ACC112 (cell line): Measurements from ENCODE around the gene CD7.
A peak's percentile ranks its signal among the peaks of the same experiment; 100 is the strongest.

ENCODE experiments used
- H2AFZ ChIP-seq: fragments of 200-600 bp; sonication (generic); one replicate; pipeline ENCODE4 v1.6.0; 2017; ENCODE audit warnings: antibody characterized with exemption, low read length; ENCODE audit not compliant: unreplicated experiment
- H3K27ac ChIP-seq: fragments of 200-600 bp; sonication (generic); 2 replicates; pipeline ENCODE4 v1.5.1; 2014; ENCODE audit warnings: low read depth, mild to moderate bottlenecking, antibody characterized with exemption, low read length, moderate library complexity
- H3K27me3 ChIP-seq: fragments of 200-600 bp; sonication (generic); 2 replicates; pipeline ENCODE4 v1.6.1; 2014; ENCODE audit warnings: mild to moderate bottlenecking, antibody characterized with exemption, low read length, moderate library complexity, mixed read lengths; ENCODE audit not compliant: insufficient read depth
- H3K36me3 ChIP-seq: fragments of 200-600 bp; sonication (generic); 2 replicates; pipeline ENCODE4 v1.6.1; 2016; ENCODE audit warnings: mild to moderate bottlenecking, antibody characterized with exemption, low read length, moderate library complexity, mixed read lengths; ENCODE audit not compliant: insufficient read depth
- H3K4me1 ChIP-seq: fragments of 200-600 bp; sonication (generic); one replicate; pipeline ENCODE4 v1.6.1; 2016; ENCODE audit warnings: low read length, mixed read lengths; ENCODE audit not compliant: insufficient read depth, unreplicated experiment, control insufficient read depth
- H3K4me3 ChIP-seq: fragments of 200-600 bp; sonication (generic); 2 replicates; pipeline ENCODE4 v1.5.1; 2014; ENCODE audit warnings: mild to moderate bottlenecking, low read depth, low read length
- H3K79me2 ChIP-seq: fragments of 200-600 bp; sonication (generic); one replicate; pipeline ENCODE4 v1.6.0; 2016; ENCODE audit warnings: low read length; ENCODE audit not compliant: control insufficient read depth, unreplicated experiment, insufficient read depth

Gene CD7

DNA sequence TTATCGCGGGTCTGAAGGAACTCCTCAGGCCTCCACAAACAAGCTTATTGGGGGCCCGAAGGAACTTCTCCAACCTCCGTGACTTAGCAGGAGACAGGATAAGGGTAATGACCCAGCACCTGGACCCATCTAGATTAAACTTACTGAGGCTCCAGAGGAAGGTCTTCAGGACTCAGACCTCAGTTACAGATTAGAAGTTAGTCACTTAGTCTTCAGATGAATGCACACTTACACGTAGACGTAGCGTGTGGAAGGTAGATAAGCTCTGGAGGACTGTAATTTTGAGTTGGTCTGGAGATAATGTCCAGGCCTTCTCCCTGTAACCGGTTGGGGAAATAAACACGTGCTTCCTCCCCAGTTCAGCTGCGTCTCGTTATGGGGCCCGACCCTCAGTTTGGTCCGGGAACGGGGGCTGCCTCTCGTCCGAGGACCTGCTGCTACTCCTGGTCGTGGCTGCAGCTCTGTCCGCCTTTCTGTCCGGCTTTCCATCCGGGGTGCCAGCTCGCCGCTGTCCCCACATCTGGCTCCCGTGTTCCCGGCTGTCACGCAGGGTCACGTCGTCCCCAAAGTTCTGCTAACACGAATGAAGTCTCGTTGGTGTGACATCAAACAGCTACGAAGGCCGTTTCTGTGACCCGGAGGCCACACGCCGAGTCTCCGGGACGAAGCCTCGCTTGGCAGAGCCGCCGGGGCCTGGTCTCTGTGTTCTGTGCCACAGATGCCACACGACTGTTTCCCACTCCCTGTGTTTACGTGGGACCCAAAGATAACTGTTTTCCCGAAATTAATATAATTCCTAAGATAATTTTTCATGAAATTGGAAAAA is 28.0 kb upstream of the CD7 start:
- Histone ChIP-seq H3K36me3 (no peaks in the 10 kb centered on the region), H3K79me2 (no peaks in the 10 kb centered on the region), H3K4me1 (peaks cover 3% of the 10 kb centered on the region), H3K27me3 (no peaks in the 10 kb centered on the region), H3K4me3 (no peak overlapping the region), H2AFZ (no peak overlapping the region), H3K27ac (no peak overlapping the region)

- H3K36me3 ChIP-seq, result no peaks in the 10 kb centered on the region
- H3K27ac ChIP-seq, result no peak overlapping the region
- H3K79me2 ChIP-seq, result no peaks in the 10 kb centered on the region
- H3K4me1 ChIP-seq, result peaks cover 6% of the 10 kb centered on the region
- no peaks in the 10 kb centered on the region for H3K27me3 ChIP-seq
- no peak overlapping the region for H2AFZ ChIP-seq
- H3K4me3 ChIP-seq, result no peak overlapping the region
These were observed 26.9 kb upstream of the CD7 start for GRCh38 chr17:82344175-82344907.

DNA sequence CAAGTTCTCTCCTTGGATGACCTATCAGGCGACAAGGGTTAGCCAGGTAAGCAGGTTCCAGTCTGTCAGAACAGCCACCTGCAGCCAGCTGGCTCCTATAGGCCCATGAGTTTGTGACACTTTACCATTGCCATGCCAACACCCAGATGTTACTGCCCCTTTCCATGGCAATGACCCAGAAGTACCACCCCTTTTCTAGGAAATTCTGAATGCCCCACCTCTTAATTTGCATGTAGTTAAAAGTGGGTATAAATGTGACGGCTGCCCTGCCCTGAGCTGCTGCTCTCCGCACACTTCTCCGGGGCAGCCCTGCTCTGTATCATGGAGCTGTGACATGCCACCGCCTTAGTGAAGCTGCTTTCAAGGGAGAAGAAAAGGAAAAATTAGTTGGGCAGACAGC is 26.2 kb upstream of the CD7 start:
- H3K4me1 ChIP-seq, result peaks cover 8% of the 10 kb centered on the region
- H3K27ac ChIP-seq, result no peak overlapping the region
- H3K4me3 ChIP-seq, result no peak overlapping the region
- no peak overlapping the region for H2AFZ ChIP-seq
- H3K36me3 ChIP-seq, result no peaks in the 10 kb centered on the region
- H3K79me2 ChIP-seq, result no peaks in the 10 kb centered on the region
- no peaks in the 10 kb centered on the region for H3K27me3 ChIP-seq

GRCh38 chr17:82342361-82343079 is 25.1 kb upstream of the CD7 start:
- no peaks in the 10 kb centered on the region for H3K27me3 ChIP-seq
- H3K79me2 ChIP-seq, result no peaks in the 10 kb centered on the region
- no peak overlapping the region for H3K27ac ChIP-seq
- H3K4me3 ChIP-seq, result no peak overlapping the region
- H3K36me3 ChIP-seq, result no peaks in the 10 kb centered on the region
- no peak overlapping the region for H2AFZ ChIP-seq
- H3K4me1 ChIP-seq, result peaks cover 12% of the 10 kb centered on the region

DNA sequence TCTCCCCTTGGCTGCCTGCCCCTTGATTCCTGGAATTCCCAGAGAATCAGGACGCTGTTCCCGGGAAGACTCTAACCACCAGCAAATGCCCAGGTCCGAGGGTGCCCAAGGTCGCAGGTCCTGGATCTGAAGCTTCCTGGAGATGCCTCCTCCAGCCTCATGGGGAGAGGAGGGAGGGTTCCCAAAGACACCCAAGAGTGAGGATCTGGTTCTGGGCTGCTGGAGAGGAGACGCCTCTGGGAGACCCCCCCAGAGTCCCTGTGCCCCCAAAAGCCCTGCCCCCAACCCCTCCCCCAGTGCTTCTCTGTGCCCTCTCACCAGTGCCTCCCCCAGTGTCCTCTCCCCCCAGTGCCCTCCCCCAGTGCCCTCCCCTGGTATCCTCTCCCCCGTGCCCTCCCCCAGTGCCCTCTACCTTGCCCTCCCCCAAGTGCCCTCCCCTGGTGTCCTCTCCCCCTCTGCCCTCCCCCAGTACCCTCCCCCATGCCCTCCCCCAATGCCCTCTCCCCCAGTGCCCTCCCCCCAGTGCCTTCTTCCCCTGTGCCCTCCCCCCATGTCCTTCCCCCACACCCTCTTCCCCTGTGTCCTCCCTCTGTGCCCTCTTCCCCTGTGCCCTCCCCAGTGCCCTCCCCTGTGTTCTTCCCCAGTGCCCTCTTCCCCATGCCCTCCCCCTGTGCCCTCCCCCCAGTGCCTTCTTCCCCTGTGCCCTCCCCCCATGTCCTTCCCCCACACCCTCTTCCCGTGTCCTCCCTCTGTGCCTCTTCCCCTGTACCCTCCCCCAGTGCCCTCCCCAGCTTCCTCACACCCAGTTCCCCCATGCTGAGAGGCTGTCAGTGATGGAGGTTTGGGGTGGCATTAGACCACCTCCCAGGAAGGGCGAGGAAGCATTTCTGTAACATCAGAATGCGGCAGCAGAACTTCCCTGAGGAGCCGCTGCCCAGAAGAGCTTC is 22.5 kb upstream of the CD7 start:
- Histone ChIP-seq H3K27ac (peak overlapping the region; percentile 30; the same call in 1 of the 2 replicates), H3K79me2 (no peaks in the 10 kb centered on the region), H3K36me3 (no peaks in the 10 kb centered on the region), H3K4me1 (peaks cover 17% of the 10 kb centered on the region), H3K27me3 (no peaks in the 10 kb centered on the region), H2AFZ (peak overlapping the region; percentile 44), H3K4me3 (peak overlapping the region; percentile 61)

GRCh38 chr17:82338858-82339633 is 21.6 kb upstream of the CD7 start:
- Histone ChIP-seq H3K4me3 (peak overlapping the region; percentile 61), H3K27ac (peak overlapping the region; percentile 30), H2AFZ (peak overlapping the region; percentile 44), H3K36me3 (no peaks in the 10 kb centered on the region), H3K79me2 (peaks cover 4% of the 10 kb centered on the region), H3K27me3 (no peaks in the 10 kb centered on the region), H3K4me1 (peaks cover 26% of the 10 kb centered on the region)

DNA sequence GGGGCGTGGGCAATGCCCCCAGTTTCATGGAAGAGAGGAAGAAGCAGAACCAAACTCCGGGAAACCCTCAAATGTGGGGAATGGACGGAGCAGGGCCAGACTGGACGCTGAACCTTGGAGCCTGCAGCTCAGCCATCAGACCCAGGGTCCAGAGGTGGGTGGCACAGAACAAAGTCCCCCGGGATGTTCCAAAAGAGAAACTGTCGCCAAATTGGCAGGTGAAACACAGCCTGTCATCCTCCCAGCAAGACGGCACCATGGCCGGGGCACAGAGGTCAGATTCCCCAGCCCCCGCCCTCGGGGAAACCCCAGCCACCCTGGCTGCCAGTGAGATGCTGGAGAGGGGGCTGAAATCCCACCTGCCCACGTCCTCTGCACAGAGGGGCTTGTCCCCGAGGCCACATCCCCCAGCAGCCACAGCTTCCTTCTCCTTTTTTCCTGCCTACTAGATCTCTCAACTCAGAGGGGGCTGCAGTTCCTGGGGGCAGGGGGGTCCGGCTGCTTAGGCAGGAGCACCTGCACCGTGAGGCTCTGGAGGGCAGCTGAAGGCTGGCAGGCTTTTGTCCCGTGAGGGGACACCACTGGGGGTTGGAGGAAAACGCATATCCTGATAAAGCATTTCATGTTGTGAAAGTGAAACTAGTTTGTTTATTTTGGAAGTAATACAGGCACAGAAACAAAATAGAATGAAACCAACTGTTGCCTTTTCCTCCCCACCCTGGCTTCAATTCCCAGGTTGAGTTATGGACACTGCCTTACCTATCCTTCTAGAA is 17.4 kb upstream of the CD7 start:
- H3K36me3 ChIP-seq, result no peaks in the 10 kb centered on the region
- peak overlapping the region; percentile 88 for H3K4me3 ChIP-seq
- H3K79me2 ChIP-seq, result peaks cover 26% of the 10 kb centered on the region
- no peaks in the 10 kb centered on the region for H3K27me3 ChIP-seq
- H2AFZ ChIP-seq, result peak overlapping the region; percentile 79
- H3K27ac ChIP-seq, result peak overlapping the region; percentile 70
- H3K4me1 ChIP-seq, result peaks cover 52% of the 10 kb centered on the region

DNA sequence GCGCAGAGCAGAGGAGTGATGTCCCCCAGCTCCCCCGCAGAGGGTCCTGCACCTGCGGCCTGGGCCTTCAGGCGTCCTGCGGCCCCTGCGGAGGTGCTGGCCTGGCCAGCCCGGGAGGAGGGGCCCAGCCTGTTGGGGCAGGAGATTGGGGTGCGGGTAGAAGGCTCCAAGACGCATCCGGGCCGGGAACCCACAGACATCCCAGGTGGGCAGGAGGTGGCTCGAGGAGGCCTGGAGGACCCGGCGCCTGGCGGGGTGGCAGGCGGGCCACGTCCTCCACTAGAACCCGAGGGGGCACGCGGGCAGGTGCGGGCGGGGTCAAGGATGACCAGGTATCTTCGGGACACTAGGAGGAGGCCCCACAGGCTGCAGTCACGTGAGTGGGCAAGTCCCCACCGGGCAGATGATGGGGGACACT is 16.8 kb upstream of the CD7 start:
- peak overlapping the region; percentile 70; the same call in 1 of the 2 replicates for H3K27ac ChIP-seq
- no peaks in the 10 kb centered on the region for H3K36me3 ChIP-seq
- H3K79me2 ChIP-seq, result peaks cover 28% of the 10 kb centered on the region
- peak overlapping the region; percentile 88 for H3K4me3 ChIP-seq
- H3K27me3 ChIP-seq, result no peaks in the 10 kb centered on the region
- no peak overlapping the region for H2AFZ ChIP-seq
- peaks cover 50% of the 10 kb centered on the region for H3K4me1 ChIP-seq
